MM.1S (cell line): ENCODE results near the gene CD40.

Experiments
- CTCF ChIP-seq: fragments of 300-600 bp; sonication (generic); IDR thresholded peaks from 2 replicates; pipeline ENCODE4 v1.5.1; 2016; ENCODE audit warnings: antibody characterized with exemption, low read length, mixed read lengths
- EZH2 ChIP-seq: fragments of 300-600 bp; sonication (generic); optimal IDR thresholded peaks from 2 replicates; pipeline ENCODE3; 2017; ENCODE audit warnings: low read depth, mild to moderate bottlenecking, antibody characterized with exemption, low read length, mixed read lengths
- EZH2phosphoT487 ChIP-seq: fragments of 300-600 bp; sonication (generic); IDR thresholded peaks from 2 replicates; pipeline ENCODE4 v1.6.1; 2018; ENCODE audit warnings: antibody characterized with exemption, low read length

- TF ChIP-seq CTCF (no peak), EZH2 (no peak), EZH2phosphoT487 (no peak)
These were observed 34.5 kb upstream of the CD40 start for GRCh38 chr20:46083531-46084061.
